Stimulated activated CD4-positive, alpha-beta T cell treated with anti-CD3 and anti-CD28 coated beads, Interleukin-4, amount 100 ng/mL, for 1 hour (primary cell): ENCODE data around the gene HSD11B1L.
A peak's percentile ranks its signal among the peaks of the same experiment; 100 is the strongest.

Experiments
- DNase-seq: peaks from one replicate; pipeline ENCODE4 v3.0.0-alpha.2; 2020

HSD11B1L gene

DNA sequence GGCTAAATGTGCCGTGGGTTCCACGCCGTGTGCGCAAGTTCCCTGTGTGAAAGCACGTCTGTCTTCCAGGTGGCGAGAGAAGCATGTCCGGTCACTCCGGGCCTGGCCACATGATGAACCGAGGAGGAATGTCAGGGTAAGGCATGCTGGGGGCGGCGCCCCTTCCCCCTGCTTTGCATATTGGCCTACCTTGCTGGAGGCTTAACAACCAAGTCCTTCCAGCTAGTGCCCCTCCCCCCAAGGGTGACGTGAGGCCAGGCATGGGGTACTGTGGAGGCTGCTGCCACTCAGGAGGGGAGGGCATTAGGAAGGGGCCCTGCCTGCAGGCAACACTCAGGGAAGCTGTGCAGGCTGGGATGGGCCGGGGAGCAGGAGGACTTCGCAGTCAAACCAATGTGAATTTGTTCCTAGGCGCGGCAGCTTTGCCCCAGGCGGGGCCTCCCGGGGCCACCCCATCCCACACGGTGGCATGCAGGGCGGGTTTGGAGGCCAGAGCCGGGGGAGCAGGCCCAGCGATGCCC, 13.0 kb upstream of the HSD11B1L start:
- no peak for DNase-seq

DNA sequence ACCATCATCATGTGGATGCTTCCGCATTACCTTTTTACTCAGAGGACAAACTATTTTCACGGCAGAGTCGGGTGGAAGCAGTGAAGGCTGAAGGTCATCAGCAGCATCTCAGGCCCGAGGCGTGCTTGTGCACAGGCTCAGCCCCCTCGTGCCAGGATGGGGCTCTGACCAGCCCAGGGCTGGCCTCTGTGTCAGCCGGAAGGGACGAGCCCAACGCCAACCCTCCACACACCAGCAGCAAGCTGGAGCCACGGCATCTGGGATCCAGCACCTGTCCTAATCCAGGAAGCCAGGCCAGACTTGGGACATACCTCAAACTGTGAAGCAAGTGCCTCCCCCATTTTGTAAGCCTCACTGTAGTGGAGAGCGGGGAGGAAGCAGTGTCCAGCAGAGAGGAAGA, 11.6 kb upstream of the HSD11B1L start:
- no peak for DNase-seq

DNA sequence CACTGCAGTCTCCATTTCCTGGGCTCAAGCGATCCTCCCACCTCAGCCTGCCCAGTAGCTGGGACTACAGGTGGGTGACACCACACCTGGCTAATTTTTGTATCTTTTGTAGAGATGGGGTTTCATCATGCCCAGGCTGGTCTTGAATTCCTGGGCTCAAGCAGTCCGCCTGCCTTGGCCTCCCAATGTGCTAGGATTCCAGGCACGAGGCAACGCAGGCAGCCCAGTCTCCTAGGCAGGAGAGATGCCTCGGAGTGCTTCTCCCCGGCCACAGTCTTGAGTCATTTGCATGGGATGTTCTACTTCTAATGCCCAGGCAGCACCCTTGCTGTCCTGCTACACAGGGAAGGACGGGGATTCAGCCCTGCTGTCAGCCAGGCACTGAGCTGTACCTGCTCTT, 9.2 kb upstream of the HSD11B1L start:
- DNase-seq = no peak

DNA sequence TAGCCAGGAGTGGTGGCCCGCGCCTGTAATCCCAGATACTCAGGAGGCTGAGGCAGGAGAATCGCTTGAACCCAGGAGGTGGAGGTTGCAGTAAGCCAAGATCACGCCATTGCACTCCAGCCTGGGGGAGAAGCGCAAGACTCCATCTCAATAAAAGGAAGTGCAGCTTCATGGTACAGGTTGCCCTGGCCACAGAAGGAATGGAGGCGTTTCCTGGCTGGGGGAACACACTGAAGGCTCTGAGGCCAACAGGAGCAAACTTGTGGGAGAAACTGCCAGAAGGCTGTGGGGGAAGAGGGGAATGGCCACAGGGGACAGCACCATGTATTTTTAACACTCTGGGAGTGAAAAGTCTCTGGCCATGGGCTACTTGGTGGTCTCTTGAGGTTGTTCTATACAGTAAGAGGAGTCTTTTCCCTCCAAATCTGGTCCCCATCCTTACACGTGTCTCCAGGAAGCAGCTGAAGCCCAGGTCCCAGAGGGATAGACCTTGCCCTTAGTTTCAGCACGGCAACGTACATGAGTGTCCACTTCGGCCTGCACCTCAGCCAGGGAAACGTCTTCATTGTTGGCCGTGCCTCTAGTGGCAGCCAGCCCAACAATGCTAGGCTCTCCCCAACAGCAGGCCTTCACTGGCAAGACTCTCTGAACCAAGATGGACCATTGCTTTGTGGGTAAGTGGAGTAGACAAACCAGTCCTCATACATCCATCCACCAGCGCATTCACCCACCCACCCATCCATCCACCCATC, 7.9 kb upstream of the HSD11B1L start:
- DNase-seq = no peak

DNA sequence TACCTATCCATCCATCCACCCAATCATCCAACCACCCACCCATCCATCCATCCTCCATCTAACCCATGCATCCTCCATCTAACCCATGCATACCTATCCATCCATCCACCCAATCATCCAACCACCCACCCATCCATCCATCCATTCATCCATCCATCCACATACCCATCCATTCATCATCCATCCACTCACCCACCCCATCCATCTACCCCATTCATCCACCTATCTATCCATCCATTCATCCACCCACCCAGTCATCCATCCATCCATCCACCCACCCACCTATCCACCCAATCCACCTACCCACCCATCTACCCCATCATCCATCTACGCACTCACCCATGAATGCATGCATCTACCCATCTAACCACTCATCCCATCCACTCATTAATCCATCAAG, 7.1 kb upstream of the HSD11B1L start:
- no peak for DNase-seq

DNA sequence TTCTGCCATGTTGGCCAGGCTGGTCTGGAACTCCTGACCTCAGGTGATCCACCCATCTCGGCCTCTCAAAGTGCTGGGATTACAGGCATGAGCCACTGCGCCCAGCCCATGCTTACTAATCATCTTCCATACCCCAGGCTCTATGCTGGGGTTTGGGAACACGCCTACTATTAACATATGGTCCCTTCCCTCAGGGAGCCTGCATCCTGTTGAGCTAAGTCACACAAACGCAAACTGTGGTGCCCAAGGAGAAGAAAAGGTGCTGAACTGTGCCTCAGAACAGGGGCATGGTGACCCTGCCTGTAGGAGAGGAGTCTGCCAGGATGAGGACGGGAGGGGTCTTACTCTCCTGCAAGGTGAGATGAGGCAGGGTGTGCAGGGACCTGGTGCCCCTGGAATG, 6.1 kb upstream of the HSD11B1L start:
- no peak for DNase-seq

DNA sequence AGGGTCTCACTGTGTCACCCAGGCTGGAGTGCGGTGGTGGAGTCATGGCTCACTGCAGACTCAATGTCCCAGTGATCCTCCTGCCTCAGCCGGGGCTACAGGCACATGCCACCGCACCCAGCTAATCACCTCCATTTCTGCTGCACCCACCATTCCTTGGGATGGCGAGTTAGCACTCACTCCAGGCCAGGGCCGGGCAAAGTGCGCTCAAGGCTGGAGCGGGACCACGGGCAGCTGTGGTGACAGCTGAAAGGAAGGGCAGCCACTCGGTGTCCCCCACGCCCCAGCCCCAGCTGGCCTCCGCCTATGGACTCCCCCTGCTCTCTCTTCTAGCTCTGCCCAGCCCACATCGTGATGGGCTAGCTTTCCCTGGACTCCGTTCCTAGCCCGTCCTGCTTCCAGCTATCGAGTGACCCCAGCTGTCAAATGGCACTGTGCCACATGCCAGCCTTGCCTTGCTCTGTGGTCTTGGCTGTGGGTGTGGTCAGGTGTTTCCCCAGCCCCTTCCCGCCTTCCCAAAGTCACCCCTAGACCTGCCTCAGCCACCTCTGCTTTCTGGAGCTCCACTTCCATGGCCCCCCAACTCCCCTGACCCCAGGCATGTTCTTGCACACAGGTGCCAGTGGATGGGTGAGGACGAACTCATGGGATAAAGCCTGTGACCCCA, 4.6 kb upstream of the HSD11B1L start:
- DNase-seq = no peak

DNA sequence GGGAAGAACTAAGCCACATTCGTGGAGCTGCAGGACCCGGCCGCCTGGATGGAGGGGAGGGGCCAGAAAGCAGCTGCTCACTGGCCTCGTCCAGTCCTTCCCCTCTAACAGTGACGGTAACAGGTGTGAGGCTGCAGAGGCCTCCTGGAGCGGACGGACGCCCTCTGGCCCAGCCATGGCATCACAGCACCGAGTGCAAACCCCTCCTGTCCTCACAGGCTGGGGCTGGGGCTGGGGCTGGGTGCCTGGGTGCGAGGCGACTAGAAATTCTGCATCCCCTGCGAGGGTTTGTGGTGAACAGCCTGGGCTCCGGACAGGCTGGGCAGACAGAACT, 4.1 kb upstream of the HSD11B1L start:
- no peak for DNase-seq

DNA sequence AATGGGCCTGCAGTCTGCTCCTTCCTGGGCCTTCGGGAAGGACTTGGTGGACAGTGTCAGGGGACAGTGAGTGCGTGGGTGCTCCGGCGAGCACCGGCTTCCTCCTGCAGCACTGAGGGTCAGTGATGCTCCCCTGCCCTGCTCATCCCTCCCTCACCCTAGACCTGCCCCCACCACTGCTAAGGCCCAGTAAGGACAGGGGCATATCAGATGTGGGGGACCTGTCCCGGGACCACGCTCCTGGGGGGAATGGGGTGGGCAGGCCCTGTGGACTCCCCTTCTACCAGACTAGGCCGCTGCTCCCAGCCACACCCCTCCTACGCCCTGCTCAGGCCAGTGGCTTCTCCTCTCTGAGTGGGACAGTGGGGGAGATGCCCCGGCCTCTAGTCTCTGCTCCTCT, 3.7 kb upstream of the HSD11B1L start:
- no peak for DNase-seq

DNA sequence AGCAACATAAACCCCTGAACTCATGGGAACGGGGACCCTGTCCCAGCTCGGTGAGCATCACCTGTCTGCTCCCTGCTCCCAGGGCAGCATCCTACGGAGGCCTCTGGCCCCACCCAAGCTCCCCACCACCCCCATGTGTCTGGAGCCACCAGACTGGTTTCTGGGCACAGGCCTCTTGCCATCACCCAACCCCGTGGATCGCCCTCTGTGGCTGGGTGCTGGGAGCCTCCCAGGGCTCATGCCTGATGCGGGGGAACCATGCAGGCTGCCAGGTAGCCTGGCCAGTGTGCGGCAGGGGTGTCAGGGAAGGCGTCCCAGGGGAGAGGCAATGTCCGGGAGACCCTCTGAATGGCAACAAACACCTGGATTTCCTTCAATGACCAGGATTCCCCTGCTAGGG, 3.2 kb upstream of the HSD11B1L start:
- DNase-seq = no peak

DNA sequence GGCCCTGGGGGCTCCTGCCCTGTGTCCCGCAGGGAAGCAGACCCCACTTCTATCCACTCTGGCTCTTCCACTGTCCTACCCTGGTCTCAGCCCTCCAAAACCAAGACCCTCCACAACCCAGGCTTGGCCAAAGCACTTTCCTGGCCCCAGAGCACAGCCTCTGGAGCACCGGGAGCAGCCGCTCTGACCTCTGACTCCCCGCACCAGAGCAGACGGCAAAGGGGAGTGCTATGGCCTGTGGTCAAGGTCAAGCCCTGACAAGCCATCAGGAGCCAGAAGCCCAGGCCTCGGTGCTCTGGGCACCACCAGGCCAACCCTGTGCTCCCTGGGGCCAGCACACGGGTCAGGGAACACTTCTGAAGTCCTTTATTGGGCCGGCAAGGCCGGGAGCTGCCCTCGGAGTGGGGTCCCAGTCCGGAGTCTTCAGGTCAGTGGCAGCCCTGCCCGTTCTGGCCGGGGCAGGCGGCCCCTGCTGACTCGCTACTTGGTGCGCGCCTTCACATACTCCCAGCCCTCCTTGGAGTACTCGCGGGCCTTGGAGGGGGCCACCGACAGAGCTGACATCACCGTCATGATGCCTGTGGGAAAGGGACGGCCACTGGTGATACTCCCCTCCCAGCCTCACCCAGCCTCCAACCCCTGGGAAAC, 2.6 kb upstream of the HSD11B1L start:
- no peak for DNase-seq

DNA sequence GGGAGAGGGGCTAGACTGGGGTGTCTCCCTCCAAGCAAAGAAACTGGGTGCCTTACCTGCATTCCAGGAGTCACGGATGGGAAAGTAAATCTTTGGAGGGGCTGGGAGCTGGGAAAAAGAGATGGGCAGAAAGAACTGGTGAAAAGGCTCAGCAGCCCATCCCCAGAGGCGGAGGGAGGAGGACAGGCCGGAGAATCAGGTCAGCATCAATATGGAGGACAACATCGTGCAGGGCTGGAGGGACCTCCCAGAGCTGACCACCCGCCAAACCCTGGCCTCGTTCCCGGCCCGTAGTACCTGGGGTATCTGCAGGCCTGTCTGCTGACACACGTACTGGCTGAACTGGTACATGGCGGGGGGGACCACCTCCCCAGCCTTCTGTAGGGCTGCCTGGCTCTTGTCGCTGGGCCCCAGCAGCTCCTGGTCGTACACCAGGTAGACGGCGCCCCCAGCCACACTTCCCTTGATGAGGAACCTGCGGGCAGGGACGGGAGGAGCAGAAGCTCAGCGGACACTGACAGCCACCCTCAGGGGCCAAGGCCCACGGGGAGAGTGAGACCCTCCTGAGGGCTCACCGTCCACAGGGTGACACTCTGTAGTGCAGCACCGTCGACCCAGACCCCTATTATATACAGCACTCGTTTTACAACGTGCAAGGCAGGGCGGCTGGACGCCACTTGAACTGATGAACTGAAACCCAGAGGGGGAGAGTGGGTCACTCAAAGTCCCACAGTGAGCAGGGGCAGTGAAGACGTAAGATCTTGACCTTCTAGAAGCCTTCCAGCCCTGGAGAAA, 1.3 kb upstream of the HSD11B1L start:
- DNase-seq = no peak

DNA sequence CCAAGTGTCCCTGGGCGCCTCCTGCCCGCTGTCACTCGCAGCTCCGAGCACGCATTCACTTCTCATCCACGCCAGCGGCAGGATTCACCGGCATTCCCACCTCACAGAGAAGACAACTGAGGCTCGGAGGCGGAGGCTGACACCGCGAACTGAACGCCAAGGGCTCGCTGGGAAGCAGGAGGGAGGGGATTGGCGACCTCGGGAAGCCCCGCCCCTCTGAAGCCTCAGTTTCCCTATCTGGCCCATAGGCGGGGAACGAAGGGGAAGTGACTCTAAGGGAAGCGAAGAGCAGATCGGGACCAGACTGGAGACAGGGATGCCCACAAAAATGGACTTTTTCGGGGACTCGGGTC, 767 bp upstream of the HSD11B1L start:
- DNase-seq = no peak

DNA sequence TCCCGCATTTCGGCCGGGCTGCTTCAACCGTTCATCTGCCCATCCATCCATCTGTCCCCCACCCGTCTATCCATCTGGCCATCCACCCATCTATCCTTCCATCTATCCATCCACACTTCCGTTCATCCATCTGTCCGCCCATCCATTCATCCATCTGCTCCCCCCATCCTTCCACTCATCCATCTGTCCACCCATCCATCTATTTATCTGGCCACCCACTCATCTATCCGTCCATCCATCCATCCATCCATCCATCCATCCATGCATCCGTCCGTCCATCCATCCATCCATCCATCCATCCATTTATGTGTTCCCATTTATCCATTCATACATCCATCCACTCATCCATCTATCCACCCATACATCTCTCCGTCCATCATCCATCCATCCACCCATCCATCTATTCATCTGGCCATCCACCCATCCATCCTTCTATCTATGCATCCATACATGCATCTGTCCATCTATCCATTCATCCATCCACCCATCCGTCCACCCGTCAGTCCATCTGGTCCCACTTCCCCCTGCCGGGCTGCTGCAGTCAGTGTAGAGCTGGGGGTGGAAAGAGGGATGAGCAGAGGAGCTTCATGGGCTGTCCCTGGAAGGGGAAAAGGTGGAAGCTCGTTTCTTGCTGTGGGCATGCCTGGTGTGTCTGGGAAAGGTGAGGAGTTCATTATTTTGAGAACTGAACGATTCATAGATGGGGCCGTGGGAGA, 722 bp downstream of the HSD11B1L start:
- DNase-seq = no peak

DNA sequence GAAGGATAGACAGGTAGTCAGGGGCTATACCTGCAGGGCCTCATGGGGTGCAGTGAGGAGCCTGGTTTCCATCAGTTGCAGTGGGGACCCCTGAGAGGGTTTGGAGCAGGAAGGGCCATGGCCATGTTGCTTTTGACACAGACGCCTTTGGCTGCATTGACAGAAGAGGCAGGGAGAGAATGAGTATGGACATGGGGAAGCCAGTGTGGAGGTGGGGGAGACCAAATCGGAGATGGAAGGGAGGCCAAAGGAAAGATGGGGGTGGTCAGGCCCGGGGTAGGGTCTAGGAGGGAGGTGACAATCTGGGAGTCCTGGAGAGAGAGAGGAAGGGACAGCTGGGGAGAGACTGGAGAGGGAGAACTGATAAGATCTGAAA, 1.3 kb downstream of the HSD11B1L start:
- DNase-seq = no peak

DNA sequence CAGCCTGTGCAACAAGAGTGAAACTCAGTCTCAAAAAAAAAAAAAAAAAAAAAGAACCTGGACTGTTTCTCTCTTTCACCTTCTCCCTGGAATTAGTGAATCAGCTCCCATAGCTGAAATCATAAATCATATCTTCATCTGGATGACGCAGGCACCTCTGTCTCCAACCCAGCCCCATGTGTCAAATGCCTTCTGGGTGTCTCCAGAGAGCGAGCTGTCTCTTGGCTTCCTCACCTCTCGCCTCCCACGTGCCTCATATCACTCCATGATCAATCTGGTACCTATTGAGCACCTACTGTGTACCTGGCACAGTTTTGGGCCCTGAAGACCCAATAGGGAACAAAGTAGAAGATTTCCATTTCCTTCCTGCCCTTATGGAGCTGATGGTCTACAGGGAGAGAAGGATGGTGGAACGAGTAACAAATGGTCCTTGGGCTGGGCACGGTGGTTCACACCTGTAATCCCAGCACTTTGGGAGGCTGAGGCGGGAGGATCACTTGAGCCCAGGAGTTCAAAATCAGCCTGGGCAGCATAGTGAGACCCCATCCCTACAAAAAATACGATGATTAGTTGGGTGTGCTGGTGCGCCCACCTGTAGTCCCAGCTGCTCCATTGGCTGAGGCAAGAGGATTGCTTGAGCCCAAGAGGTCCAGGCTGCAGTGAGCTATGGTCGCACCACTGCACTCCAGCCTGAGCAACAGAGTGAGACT, 2.5 kb downstream of the HSD11B1L start:
- no peak for DNase-seq

DNA sequence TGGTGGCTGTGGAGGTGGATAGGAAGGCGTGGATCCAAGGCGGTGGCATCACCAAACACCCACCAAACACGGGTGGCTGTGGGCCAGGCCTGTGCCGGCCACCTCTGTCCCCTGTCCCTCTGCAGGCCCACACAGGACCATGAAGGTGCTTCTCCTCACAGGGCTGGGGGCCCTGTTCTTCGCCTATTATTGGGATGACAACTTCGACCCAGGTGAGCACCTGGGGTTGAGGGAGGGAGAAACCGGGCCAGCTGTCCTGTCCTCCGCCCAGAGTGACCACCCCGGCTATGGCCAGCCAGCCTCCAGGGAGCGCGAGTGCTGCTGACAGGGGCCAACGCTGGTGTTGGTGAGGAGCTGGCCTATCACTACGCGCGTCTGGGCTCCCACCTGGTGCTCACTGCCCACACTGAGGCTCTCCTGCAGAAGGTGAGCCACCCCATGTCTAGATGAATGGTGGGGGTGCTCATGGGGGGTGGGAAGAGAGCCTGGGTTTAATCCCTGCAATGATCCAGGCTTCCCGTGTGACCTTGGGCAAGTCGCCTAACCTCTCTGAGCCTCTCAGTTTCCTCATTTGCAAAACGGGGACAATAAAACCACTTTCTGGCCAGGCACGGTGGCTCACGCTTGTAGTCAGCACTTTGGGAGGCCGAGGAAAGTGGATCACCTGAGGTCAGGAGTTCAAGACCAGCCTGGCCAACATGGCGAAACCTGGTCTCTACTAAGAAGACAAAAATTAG, 4.0 kb downstream of the HSD11B1L start:
- no peak for DNase-seq

DNA sequence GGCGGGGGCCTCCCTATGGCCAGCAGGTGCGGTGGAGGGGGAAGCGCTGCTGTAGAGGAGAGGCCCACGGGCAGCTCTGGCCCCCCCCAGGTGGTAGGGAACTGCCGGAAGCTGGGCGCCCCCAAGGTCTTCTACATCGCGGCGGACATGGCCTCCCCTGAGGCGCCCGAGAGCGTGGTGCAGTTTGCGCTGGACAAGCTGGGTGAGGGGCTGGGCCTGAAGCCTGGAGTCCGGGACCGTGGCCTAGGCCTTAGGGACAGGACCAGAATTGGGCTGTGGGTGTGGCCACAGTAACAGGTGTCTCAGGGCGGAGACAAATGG, 5.5 kb downstream of the HSD11B1L start:
- DNase-seq = no peak

DNA sequence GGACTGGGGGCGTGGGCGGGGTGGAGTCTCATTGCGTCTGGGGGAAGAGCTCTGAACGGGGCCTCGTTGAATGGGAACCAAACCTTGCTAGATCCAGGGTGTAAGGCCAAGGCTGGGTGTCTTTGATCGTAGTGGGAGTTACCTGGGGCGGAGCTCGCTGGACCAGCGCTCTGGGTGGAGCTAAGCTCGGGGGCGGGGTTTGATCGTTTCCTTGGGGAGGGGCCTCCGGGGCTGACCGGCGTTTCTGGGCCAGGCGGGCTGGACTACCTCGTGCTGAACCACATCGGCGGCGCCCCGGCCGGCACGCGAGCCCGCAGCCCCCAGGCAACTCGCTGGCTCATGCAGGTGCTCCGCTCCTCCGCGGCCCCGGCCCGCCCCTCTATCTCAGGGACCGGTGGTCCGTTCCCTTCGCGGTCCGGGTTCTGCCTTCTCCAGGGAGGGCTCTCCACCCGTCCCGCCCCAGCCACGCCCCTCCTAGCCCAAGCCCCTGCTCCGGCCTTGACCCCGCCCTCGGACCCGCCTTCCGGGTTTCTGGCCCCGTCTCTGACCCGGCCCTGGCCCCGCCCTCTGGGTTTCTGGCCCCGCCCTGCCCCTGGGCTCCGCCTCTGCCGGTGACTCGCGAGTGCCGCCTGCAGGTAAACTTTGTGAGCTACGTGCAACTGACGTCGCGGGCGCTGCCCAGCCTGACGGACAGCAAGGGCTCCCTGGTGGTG, 6.0 kb downstream of the HSD11B1L start:
- peak; percentile 99 for DNase-seq

DNA sequence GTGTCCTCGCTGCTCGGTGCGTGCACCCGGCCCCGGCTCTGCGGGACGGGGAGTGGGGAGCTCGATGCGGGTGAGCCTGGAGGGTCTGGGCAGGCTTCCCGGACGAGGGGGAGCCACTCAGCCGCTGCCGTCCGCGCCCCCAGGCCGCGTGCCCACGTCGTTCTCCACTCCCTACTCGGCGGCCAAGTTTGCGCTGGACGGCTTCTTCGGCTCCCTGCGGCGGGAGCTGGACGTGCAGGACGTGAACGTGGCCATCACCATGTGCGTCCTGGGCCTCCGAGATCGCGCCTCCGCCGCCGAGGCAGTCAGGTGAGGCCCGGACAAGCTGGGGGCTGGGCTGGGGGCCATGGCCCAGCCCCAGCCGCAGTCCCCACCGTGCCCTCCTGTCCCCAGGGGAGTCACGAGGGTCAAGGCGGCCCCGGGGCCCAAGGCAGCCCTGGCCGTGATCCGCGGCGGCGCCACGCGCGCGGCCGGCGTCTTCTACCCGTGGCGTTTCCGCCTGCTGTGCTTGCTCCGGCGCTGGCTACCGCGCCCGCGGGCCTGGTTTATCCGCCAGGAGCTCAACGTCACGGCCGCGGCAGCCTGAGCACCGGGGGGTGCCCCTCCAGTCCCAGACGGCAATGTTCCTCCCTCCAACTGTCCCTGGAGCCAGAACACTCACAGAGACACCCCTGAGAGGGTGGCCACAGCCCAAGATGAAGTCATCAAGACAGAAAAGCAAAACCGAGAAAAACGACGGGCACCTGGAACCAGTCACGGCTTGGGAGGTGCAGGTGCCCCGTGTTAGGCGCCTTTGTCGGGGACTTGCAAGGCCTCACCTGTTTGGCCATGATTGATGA, 6.8 kb downstream of the HSD11B1L start:
- no peak for DNase-seq
